TTC549 (cell line): ENCODE measurements around the gene ABR.

Source experiments
- FAIRE-seq: peaks from 2 replicates; lab custom pipeline; 2012; peaks lifted over from hg19 to GRCh38; lab: Jason Lieb, UNC

The ABR gene

DNA sequence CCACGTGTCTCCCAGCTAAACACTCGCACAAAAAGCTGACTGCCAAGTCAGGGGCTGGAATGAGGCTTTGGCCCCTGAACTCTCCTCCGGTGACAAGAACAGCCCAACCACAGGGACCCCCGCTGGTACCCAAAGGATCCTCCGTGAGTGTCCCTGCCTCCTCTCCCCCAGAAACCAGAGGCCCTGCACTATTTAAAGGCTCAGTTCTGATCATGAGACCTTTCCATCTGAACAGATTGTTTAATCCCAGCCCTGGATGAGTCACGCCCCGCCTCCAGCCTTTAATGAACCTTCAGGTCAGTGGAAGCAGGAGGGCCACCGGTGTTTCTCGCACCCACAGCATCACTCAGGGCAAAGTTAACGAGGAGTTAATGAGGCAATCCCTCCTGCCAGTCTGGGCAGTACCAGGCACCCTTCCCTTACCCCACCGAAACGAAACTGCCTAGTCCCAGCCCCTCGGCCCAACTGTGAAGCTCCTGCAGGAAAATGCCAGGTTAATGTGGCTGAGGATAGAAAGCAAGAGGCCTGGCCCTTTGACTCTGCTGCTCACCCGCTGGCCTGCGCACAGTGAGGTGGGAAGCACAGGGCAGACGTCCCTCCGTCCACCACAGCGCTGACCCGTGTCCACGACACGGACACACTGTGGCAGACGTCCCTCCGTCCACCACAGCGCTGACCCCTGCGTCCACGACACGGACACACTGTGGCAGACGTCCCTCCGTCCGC is 150.4 kb downstream of the ABR start:
- no peak for FAIRE-seq

DNA sequence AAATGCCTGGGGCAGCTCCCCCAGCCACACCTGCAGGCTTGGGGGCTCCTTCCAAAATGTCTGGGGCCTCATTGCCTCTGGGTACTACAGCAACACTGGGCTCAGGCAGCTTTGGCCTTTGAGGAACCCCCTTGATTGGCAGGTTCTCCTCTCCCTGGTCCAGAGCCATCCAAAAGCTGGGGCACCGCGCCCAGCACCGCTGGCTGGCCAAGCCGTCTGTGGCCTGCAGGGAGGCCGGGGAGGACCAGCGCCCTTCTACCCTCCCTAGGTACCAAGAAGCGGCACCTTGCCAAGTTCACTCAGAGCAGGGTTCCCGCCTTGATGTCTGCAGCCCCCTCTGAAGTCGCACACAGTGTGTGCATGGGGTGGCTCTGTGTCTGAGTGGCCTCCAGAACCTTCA is 152.7 kb downstream of the ABR start:
- no peak for FAIRE-seq

DNA sequence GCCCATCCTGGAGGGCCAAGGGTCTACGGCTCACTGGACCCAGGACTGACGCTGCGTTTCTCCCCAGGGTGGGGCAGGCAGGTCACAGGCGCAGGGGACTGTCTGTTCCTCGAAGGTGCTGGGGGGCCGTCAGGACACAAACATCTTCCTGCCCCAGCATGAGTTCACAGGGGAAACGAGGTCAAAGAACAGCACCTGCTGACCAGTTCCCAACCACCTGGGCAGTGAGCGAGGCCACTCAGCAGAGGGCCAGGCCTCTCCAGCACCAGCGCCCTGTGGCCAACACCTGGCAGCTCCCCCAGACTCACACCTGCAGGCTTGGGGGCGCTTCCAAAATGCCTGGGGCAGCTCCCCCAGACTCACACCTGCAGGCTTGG is 153.2 kb downstream of the ABR start:
- no peak for FAIRE-seq

DNA sequence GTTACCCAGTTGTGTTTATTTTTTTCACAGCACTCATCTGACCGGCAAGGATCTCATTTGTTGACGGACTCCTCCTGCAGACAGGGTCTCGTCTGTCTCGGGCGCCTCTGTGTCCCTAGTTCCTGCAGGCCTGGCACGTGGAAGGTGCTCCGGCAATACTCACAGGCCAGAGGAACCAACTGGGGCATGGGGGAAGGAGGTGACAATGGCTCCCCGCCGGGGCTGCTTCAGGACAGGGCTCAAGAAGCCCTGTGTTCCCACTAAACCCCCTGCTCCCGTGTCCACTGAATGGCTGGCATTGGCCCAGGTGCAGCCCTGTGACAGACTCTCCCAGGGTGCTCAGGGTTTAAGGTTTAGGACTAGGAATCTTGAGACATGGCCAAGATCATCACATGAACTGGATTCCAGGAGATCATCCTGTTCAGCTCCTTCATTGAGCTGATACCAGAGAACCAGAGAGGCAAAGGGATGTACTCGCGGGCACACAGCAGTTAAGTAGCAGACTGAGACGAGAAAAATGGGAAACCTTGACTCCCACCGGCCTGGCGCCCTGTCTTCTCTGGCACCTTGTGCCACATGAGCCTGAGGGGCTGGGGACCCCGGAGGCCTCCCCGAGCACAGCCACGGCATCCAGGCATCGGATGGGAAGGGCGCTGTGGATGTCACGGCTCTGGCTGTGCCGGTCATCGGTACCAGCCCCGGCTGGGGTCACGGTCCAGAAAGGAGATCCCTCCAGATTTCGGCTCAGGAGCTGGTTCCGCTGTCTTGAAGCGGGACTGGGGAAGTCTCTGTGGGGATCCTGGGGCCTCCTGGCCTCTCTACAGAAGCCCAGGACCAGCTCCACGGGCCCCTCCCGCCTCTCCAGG is 153.8 kb downstream of the ABR start:
- no peak for FAIRE-seq

DNA sequence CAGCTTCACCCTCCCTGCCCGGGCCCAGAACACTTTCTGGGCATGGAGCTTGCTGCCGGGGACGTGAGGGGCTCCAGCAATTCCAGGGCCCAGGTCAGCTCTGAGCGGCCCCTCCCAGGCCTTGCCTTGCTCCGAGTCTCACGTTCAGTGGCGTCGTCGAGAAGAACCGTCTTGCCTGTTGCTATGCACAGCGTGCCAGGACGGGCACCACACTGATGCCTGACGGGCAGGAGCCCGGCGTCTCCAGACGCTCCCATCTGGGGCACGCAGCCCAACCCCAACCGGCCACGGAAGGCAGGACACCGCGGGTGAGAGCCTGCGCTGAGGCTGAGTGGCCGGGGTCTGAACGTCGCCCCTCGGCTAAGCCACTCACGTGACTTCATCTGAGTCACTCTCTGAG is 155.7 kb downstream of the ABR start:
- FAIRE-seq: no peak

DNA sequence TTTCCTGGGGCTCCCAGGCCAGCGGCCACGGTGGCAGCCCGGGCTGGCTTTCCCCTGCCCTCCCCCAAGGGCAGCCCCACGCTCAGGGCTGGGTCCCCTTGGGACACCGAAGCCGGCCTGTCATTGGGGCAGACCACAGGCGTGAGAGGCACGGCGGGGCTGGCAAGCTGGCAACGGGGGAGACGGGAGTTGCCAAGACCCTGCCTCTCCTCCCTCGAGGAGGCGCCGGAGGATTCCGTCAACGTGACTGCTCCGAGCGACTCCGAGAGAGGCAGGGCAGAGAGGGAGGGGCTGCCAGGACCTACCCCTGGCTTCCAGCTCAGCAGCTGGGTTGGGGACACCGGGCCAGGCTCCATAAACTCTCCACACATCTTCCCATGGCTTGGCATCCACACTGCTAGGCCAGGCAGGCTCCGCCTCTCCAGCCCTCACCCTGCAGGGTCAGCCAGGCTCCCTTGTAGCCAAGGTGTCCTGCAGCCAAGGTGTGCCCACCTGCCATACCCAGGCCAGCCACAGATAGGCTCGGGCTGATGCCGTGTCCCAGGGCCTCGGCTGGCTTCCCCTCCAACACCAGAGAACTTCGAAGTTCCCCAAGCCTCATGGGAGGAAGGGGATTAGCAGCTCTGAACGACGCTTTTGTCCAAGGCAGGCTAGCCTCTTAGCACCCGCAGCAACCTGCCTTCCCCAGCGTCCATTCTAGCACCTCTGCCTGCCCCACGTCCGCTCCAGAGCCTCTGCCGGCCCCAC is 157.3 kb downstream of the ABR start:
- no peak for FAIRE-seq

DNA sequence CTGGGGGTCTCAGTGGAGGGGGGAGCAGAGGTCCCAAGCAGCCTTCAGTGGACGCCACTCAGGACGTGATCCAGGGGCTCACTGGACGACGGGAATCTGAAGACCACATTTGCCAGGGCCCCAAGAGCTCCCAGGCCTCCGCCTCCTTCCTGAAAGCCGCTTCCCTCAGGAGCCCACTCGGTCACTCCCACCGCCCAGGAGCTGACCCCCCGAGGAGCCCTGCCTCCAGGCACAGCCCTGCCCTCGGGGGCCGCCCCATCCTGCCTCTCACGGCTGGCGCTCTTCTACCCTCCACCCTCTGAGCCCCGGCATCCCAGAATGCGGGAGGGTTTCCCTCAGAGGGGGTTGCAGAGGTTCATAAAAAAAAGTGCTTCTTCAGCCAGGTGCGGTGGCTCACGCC is 158.6 kb downstream of the ABR start:
- no peak for FAIRE-seq

DNA sequence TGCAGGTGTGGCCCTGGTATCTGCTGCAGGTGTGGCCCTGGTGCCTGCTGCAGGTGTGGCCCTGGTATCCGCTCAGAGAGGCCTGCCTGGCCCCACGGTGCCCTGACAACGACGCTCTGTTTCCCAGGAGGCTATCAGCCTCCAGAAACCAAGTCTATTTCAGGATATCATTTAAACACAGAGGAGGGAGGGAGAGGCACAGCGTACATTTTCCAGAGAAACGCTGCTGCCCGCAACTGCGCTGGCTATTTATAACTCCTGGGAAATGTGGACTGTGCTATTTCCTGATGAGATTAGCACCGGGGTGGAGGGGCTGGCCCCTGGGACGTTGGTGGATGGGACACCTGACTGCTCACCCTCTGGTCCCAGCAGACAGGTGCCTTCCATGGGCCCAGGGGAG is 160.3 kb downstream of the ABR start:
- FAIRE-seq: no peak

DNA sequence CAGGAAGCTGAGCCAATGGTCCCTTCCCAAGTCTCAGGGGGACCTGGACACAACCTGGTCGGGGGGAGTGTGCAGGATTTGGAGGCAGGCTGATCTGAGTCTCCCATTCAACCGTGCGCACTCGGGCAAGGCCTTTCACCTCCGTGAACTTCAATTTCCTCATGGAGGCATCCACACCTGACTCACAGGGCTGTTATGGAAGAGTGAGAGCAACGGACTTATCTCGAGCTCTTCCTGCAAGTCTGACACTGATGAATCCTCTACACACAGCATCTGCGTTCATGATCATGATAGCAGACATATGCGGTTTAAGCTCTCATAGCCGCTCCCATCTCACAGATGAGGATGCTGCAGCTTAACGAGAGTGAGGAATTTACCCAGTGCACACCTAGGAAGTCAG is 161.2 kb downstream of the ABR start:
- no peak for FAIRE-seq

DNA sequence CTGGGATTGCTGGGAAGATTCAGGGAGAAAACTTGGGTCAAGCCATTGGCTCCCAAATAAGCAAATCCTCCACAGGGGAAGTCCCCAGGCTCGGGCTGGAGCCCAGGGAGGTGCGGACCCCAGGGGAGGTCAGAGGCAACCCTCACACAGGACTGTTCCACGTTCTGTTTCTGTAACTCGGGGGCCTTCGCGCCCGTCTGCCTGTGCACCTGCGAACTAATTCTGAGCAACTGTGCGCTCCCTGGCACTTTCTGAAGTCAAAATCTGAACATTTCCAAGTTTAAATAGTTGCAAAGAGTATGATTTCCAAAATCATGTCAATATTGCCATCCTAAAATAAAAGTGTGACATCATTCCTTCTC is 166.1 kb downstream of the ABR start:
- FAIRE-seq: no peak

DNA sequence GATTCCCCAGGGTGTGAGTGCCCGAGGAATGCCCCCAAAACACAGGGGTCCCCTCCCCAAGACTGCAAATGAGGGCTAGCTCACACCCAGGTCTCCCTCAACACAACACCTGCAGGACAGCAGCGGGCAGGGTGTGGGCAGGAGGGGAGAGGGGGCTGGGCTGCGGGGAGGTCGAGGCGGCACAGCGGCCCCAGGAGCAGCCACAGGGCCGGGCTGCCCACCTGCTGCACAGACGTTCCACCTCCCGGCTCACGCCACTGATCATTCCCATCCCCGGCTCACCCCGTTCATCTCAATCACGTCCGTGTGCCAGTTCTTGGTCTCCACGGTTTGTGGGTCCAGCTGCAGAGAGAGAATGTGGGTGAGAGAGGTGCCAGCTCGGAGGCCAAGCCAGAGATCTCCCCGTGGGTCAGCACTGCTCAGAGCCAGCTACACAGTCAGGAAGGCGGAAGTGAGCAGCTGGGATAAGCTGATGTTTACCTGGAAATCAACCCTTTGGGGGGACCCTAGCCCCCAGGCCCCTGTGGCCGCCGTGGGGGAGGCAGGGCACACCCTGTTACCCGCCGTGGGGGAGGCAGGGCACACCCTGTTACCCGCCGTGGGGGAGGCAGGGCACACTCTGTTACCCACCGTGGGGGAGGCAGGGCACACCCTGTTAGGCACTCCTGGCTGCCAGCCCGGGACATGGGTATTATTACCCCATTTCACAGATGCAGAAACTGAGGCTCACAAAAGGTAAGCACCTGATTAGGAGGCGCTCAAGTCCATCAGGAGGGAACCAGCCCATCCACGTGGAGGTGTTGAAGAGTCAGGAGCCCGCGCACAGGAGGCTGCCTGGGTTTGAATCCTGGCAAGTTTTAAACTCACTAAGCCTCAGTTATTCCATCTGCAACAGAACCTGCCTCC is 166.7 kb downstream of the ABR start:
- FAIRE-seq: no peak

DNA sequence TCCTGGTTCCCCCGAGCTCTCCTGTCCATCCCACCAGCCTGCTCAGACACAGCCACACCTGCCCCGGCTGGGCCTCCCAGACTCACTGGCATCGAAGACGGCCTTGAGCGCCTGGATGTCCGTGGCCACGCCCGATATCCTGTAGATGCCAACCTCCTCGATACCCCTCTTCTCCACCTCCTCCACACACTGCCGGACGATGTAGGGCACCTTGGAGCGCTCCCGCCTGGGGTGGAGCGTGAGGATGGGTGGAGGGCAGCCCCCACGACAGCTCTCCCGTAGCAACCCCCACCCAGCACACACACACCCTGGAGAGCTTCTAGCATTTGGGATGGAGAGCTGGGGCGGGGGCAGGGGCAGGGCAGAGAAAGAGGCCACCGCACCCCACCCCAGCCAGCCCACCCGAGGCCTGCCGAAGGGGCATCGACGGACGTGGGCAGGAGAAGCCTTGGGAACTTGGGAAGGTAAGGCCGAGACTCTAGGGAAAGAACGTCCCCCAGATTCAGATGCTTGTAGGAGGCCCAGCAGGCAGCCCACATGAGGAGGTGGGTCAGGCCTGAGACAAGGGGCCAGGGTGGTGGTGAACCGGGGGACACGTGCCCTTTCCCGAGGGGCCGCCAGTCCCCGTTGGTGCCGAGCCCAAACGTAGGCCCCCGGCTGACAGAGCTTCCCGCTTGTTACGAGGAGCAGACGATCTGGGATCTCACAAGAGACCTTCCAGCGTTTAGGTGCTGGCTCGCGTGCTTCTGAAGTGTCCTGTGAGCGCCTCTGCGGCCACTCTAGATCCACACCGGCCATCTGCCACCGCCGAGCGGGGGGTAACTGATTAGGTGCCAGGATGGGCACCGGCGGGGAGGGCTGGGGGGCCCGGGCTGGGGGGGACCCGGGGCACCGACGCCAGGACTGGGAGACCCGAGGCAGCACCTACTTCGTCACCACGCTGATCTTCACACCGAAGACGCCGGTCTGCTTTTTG is 167.7 kb downstream of the ABR start:
- no peak for FAIRE-seq

DNA sequence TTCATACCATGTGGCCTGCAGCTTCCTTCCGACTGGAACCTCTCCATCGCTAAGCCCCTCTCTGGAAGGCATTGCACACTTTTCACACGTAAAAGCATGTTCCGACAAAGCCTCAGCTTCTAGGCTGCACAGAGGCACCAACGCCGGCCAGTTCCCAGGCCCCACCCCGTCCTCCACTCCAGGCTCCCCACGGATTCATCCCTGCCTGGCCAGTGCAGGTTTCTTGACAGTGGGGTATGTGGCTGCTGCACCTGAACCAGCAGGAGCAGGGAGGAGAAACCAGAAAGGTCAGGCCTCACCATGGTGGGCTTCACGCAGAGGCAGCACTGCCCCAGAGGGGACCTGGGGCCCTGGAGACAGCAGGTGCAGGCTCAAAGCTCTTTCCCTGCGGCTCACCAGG is 168.6 kb downstream of the ABR start:
- FAIRE-seq: no peak

DNA sequence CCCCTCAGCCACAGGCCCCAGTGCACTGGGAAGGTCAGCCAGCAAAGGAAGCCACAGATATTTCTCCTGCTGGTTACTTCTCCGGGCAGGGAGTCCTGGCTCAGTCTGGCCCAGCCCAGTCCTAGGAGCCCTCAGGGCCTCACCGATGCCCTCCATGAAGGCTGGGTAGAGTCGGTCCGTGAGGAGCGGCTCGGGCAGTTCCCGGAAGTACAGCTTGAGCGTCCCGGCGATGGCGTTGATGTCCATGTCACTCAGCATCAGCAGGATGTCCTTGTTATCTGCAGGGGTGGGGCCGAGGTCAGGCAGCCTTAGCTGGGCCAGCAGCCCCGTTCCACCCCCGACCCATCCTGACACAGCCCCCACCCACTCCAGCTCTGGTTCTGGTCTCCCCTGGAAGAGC is 169.2 kb downstream of the ABR start:
- FAIRE-seq: no peak

DNA sequence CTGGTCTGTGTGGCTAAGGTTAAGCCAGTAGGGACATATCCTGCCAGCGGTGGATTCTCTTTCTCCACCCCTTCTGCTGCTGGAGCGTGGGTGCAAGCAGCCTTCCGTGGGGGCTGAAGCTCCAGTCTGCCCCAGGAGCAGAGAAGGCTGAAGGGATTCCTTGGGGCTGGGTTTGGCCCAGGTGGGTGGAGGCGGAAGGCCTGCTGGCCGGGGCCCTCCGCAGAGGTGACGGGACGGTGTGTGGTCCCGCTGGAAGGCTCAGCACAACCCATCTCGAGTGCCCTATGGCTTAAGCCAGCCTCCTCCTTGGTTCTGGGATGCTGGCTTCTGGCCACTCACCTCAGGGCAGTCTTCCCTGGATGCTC is 169.7 kb downstream of the ABR start:
- FAIRE-seq: no peak

DNA sequence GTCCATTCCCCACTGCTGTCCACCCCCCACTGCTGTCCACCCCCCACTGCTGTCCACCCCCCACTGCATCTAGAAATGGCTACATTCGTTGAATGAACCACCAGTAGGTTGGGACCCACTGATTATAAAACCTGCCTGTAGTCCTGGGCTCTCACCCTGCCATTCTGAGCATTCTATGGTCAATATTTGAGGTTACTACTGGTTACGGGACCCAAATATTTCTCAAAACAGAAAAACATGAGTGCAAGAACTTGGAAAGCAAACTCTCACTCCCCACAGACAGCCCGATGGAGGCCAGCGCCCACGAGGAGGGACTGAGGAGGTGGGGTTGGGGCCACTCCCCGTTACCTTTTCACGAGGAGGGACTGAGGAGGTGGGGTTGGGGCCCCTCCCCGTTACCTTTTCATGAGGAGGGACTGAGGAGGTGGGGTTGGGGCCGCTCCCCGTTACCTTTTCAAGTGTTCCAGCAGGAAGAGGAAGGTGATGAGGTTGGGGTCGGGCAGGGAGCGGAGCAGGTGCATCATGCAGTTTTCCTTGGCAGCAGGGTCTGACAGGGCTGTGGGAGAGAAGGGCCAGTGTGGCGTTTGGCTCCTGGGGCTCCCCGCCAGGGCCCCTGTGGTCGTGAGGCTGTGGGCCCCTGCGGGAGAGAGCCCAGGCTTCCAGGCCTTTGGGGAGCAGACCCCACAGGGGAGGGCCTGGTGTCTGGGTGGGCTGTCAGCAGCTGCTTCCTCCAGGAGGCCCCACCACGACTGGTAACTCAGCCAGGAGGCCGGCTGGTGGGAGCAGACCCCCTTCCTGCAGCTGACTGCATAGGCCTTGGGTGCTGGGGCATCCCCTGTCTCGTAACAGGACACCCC is 170.3 kb downstream of the ABR start:
- no peak for FAIRE-seq

DNA sequence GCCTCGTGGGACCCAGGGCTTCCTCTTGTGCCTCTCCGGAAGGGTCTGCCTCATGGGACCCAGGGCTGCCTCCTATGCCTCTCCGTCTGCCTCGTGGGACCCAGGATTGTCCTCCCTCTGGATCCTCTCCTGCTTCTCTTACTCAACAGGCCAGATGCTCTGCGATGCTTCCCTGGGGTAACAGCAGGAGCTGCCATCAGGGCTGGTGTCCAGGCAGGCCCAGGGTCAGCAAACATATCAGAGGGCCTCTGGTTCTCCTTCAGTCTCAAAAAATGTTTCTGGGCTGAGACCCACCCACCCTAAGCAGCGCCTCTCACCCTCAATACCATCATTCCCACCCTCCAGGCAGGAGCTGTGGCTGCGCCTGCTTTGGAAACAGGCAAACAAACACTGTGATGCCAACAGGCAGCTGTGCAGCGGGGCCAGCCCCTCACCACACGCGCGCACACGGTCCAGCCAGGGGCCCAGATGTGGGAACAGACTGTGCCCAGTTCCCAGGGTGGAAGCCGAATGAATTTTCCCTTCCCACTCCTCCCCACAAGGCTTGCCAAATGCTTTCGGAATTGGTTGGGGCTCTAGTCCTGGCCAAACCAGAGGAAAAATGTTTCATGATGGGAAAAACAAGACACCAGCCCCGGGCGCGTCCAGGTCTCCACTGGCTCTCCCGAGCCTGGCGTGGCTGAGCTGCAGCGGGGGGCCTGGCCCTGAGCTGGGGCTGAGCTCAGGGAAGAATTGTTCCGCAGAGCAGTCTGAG is 171.6 kb downstream of the ABR start:
- FAIRE-seq: no peak

DNA sequence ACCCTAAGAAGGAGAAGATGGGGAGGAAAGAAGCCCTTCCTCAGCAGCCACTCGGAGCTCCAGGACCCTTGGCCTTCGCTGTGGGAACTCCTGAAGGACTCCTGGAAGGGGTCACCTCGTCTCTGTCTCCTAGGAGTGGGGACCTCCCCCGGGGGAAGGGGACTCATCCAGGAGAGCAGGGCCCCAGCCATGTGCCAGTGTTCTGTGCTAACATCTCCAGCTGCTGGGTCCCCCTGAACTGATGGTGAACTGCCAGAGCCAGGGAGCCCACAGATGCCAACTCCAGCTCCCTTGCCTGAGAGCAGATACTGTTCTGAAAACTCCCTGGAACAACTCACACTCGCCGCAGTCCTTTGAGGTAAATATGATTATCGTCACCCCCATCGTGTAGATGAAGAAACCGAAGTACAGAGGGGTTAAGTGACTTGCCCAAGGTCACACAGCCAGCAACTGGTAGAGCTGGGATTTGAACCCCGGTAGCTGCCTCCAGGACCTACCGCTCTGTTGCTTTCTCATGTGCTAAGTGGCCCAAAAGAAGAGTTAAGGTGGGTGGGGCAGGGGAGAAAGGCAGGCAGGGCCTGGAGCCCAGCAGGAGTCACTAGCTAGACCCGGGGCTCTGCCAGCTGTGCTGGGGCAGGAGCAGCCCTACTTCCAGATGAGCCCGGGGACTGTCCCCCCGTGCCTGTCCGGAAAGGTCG is 172.3 kb downstream of the ABR start:
- FAIRE-seq: no peak

DNA sequence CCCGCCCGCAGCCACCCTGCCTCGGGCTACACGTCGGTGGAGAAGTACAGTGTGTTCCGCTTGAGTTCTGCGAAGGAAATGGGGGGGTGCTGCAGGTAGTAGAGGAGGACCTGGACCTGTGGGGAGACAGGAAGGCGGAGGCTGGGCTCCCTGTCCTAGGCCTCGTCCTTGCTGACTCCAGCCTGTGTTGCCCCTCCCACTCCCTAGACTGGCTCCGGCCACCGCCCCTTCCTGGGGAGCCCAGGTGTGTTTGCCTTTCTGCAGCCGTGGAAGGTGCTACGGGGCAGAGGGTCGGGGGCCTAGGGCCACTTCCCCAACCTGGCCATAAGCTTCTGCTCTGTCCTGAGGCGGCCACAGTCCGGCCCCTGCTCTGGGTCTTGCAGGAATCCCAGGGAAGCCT is 173.7 kb downstream of the ABR start:
- no peak for FAIRE-seq
